Transverse colon (tissue), 4 donors: ENCODE data around the gene LUZP2.
"Not testable (repeated sequence)": the region's sequence is repeated elsewhere in the genome, so short reads cannot be mapped to it uniquely, and the experiment has no call there.

Experiments
- CTCF ChIP-seq, 5 experiments: fragments of 200-600 bp in 3 of 5; fragments of 450-650 bp in 2 of 5; sonication (generic) in 3 of 5; IDR thresholded peaks; 1 replicate in 2 of 5; 2 replicates in 3 of 5; pipeline ENCODE4 v1.5.1; 2016 to 2017; ENCODE audit warnings: antibody characterized with exemption in 5 of 5, inconsistent platforms in 3 of 5, mild to moderate bottlenecking in 2 of 5, moderate library complexity in 1 of 5
- EP300 ChIP-seq: sonication (generic); formaldehyde crosslinking; IDR thresholded peaks from one replicate; pipeline ENCODE4 v1.6.1; 2017; ENCODE audit warnings: antibody characterized with exemption, low read depth
- POLR2A ChIP-seq: fragments of 450-650 bp; IDR thresholded peaks from one replicate; pipeline ENCODE4 v1.6.1; 2016; ENCODE audit warnings: antibody characterized with exemption, mild to moderate bottlenecking, moderate library complexity
- POLR2AphosphoS5 ChIP-seq, 3 donors: sonication (generic); formaldehyde crosslinking; IDR thresholded peaks; one replicate each; pipeline ENCODE4 v1.6.1; 2016; ENCODE audit warnings: antibody characterized with exemption in 3 of 3

- TF ChIP-seq POLR2A; POLR2AphosphoS5 (IDR thresholded peaks at IDR 0.05); CTCF (IDR thresholded peaks at IDR 0.05); EP300: not testable (repeated sequence)
Measured at GRCh38 chr11:24993903-24994302, 497.1 kb downstream of the LUZP2 start.
